Stimulated activated CD8-positive, alpha-beta memory T cell treated with anti-CD3 and anti-CD28 coated beads, Interleukin-2, amount 100 ng/mL, for 1 hour (primary cell): ENCODE data around the gene CDCP1.
A peak's percentile ranks its signal among the peaks of the same experiment; 100 is the strongest.
"Not testable (repeated sequence)": the region's sequence is repeated elsewhere in the genome, so short reads cannot be mapped to it uniquely, and the experiment has no call there.

Experiments
- DNase-seq, 2 donors: peaks; one replicate each; pipeline ENCODE4 v3.0.0-alpha.2; 2020; ENCODE audit warnings: low read depth in 2 of 2

Gene CDCP1

DNA sequence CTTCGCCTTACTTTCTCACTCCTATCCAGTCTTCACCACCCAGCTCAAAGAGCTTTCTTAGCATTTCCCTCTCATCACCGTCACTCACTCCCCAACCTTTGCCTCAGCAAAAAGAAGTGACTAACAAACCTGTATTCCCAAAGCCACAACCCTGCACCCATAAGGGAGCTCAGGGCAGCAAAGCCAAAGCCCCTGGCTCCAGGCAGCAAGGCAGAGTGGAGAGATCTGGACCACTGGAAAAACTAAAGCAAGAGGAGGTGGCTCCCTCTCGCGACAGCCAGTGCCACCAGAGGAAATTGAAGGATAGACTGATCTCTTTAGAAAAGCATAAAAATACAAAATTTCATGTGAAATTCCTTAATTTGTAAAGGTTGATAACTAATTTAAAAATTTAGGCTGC is 25.1 kb upstream of the CDCP1 start:
- DNase-seq = no peak

DNA sequence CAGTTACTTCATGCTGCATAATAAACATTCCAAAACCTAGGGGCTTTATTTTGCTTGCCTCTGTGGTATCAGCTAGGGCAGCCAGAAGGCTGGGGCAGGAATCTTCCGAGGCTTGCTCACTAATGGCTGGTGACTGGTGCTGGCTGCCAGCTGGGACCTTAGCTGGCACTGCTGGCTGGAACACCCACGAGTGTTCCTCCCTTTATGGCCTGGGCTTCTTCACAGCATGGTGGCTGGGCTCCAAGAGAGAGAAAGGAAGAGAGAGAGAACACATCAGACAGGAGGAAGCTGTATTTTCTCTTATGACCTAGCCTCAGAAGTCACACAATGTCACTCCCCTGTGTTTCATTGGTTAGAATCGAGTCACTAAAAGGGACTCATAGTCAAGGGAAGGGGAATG is 23.9 kb upstream of the CDCP1 start:
- no peak for DNase-seq

DNA sequence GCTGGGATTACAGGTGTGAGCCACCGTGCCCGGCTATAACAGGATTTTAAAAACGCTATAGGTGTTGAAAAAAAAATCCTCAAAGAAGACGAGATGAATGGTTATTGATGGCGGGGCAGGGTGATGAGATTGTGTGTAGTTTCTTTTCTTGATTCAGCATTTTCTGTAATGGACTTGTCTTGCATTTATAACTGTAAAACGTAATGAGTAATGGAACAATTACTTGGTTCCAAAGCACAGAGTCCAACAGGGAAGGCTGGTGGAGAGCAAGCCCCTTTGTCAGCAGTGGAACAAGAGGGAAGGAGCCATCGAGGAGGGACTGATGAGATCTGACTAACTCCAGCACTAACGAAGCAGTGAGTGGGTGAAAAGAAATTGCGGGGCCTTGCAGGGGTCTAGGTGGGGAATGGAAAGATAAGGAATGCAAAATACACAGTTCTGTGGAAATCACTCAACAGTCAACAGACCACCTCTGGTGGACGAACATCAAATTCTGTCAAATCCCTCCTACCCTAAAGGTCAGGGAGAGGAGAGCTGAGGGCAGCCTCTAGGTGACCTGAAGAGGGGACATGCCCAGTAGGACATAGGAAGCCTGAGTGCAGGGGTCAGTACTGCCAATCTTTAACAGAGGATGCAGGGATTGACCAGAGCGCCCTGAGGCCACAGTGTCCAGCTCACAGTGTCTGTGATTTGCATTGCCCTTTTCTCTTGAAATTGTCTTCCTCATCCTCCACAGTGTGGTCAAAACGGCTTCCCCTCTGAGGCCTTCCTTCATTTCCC is 23.1 kb upstream of the CDCP1 start:
- no peak for DNase-seq

DNA sequence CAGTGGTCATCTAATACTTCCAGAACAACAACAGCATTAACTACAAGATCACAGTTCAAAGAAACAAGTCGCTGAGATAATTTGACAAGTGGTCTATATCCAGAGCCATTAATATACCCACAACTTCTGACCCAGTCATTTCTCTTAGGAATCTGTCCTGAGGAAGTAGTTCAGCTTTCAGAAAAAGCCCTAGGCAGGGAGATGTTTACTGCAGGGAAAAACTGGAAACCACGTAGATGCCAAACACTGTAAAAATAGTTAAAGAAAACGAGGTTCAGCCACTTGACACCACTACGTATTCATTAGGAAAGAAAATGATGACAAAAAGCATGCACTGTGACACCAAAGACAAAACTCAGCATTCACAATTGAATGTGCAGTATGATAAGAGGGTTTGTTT is 22.3 kb upstream of the CDCP1 start:
- no peak for DNase-seq

DNA sequence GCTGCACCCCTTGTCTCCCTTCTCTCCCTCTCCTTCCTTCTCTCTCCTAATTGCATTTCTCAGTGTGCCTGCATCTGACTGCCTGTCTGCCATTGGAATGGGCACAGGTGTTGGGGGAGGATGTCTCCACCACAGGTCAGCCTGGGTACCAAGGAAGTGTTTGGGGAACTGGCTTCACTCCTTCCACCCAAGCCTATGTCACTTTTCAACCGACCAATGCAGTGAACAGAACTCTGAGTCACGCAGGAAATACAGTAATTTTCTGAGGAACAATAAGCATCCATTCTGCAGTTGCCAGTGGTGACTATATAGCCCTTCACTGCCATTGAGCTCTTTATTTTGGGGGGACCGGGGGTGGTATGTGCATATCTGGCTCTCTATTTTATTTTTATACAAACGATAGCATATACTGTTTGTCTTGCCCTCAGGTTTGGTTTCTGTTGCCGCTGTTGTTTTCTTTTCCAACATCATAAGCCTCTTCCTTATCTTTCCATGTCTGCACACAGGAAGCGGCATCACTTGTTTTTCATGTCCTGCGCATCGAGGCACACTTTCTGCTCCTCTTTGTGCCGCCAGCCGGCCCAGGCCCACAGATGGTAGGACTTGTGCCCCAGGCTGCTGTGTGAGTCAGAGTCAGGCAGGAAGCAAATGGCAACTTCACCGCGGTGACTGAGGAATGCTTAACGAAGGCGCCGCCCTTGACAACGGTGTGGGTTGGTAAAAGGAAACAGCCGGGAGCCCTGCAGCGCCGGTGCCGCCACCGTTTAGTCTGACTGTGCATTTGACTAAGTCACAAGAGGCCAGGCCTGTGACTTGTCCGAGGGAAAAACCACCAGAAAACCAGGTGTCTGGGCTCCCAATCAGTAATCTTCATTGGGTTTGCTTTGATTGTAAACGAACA is 21.1 kb upstream of the CDCP1 start:
- peak; percentile 51 to 69 for DNase-seq

DNA sequence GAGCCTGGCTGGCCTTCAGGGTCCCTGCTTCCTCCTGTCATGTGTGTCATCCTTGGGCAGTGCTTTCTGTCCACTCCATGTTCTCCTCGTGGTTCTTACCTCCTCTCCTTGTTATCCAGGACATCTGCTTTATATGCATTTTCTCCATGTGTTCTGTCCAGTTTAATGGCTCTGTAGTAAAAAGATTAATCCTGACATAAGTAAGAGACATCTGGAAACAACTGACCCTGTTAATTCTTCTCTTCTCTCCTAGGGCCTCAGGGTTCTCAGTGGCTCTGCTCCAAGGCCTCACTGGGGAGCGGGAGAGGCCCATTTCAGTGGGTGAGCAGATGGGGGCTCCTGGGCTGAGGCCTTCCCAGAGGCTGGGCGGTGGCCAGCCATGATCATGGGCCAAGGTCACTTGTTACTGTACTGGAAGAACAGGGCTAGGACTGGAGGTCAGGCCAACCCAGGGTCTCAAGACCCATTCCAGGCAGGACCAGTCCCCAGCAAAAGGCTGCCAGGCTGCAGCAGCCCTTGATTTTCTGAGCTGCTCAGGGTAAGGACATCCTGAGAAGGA is 20.2 kb upstream of the CDCP1 start:
- no peak for DNase-seq

DNA sequence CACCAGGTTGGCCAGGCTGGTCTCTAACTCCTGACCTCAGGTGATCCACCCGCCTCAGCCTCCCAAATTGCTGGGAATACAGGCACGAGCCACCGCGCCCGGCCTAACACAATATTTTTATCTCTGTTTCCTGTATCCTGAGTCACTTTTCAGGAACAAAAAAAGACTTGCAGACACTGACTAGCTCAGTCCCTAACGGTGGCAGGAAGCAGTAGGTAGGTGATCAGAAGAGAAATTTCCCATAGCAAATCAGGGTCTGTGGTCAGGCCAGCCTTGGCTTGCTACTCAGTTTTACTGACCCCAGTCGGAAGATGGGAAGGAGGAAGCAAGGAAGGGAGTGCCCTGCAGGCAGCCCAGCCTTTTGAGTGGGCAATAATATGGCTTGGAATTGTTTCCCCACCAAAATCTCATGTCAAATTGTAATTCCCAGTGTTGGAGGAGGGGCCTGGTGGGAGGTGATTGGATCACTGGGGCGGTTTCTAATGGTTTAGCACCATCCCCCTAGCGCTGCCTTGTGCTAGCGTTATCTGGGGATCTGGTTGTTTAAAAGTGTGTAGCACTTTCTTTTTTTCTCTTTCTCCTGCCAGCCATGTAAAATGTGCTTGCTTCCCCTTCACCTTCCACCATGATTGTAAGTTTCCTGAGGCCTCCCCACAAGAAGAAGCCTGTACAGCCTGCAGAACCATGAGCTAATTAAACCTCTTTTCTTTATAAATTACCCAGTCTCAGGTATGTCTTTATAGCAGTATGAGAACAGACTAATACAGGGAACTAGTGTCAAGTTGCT is 19.5 kb upstream of the CDCP1 start:
- no peak for DNase-seq

DNA sequence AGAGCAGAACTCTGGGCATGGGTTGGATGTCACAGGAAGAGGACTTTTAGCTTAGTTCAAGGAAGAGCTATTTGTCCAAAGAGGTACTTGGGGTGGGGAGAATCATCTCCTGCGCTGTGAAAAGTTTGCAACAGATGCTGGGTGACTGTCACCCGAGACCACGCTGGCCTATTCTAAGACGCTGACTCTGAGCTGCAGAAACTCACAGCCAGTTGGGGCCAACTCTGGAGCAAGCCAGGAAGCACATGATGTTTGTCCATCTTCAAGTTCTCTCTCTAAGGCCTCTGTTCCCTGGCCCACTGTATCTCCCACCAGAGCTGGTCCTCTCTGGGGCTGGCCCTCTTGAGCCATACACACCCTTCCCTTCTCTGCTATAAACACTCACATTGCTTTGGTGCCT is 17.9 kb upstream of the CDCP1 start:
- DNase-seq = no peak

DNA sequence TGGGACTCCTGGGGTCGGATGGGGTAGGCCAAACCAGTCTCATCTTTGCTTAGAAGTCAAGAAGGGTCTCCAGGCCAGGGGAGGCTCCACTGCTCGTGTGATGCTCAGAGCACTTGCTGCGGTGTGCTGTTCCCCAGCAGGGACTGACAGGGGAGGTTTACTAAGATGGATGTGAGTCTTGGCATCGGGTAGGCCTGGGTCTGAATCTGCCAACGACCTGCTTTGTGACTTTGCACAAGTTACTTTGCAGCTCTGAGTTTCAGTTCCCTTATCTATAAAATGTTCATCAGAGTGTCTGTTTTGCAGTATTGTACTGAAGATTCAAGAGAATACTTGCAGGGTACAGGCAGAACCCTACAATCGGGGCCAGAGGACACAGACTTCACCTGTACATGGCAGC is 17.3 kb upstream of the CDCP1 start:
- DNase-seq = no peak

DNA sequence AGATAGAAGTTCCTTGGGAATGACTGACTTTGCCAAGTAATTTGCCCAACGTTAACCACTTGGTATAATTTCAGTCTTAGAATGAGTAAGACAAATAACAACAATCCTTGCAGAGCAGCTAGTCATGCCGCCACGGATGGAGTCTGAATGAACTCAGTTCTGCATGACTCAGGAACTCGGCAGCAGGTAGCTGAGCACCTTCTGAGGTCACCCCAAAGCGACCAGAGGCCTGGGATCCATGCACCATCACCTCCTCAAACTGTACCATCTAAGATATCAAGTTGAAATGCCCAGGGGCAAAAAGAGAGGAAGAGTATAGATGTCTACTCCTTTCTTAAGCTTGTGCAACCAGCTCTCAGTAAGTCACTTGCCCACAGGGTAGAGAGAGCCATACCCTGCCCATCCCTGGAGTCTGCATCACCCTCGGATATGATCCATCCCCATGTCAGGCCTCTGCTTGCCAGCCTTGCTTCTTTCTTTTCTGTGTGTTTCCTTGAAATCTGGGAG is 8.5 kb upstream of the CDCP1 start:
- DNase-seq = no peak

DNA sequence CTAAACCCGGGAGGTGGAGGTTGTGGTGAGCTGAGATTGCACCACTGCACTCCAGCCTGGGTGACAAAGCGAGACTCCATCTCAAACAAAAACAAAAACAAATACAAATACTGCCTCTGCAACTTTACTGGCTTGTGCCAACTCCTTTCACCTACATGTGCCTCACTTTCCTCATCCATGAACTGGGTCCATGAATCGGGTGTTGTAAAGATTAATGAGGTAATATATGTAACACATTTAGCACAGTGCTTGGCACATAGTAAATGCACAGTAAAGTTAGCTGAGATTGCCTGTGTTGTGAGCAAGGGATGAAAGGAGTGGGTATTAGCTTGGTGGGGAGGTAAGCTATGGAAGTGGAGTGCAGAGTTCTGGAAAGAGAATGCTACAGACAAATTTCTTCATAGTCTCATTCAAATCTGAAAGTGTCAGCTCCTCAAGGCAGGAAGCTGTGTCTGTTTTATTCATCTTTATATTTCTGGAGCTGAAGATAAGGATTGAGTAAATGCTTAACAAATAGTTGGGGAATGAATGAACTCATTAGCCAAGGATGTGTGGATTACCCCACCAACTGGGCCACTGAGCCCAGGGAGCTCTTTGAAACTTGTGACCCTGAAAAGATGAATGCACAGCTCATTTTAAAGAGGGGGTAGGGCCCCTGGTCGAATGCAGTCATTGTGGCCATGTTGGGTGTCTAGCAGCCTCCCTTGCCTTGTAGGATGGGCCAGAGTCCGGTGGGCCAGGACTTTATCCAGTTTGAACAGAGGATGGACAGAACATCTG is 7.7 kb upstream of the CDCP1 start:
- DNase-seq = no peak

DNA sequence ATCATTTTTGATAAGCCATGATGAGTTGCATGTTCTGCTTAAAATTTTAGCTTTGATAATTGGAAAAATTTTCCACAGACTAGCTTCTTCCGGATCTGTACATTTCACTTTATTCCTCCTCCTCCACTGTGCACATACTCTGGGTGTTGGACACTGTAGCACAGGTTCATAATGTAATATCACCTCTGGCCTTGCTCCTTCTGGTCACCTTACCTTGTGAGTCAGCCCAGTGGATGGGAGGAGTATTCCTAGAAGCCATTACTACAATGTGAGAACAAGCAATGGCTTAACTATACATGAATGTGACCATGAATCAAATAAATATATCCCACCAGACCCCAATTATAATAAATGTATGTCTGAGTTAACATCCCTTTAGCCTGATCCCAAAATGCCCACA is 6.1 kb upstream of the CDCP1 start:
- no peak for DNase-seq

DNA sequence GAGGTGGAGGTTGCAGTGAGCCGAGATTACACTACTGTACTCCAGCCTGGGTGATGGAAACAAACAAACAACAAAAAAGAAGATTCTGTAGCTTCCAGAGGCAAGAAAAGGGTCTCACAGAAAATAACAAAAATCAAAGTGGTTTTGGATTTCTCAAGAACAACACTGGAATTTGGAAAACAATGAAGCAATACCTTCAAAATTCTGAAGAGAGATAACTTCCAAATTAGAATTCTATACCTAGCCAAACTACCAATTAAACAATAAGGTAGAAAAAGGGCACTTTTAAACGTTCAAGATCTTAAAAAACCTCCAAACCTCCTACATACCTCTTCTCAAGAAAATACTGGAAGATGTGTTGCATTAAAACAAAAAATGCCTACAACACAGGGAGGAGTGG is 4.9 kb upstream of the CDCP1 start:
- no peak for DNase-seq

DNA sequence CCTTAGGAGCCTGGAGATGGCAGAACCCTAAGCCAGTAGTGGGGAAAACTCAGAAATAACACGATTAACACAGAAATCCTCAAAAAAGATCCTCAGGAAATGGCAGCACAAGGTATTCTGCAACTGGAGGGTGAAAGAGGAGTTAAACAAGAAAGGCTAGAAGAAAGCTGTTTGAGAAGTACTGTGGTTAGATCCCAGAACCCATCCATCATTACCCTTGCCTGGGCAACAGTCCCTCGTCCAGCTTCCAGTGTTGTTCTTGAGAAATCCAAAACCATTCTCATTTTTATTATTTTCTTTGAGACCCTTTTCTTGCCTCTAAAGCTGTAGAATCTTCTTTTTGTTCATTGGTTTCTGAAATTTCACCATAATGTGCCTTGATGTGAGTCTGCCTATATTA is 2.7 kb upstream of the CDCP1 start:
- DNase-seq = no peak

DNA sequence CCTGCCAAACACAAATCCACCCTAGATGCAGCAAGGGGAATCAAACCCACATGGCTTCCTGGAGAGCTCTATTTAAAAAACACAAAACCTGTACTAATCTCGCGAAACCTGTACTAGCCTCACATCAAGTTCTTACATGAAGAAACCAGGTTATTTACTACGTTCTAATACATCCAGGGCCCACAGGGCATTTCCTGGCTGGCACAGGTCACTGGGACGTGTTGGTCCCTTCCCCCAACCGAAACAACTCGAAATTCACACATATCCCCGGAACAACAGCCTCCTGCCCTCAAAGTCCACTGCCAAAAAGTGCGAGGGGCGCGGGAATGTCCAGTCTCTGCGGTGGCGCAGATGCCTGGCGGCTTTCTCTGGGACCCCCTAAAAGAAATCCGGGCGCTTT is 955 bp downstream of the CDCP1 start:
- no peak for DNase-seq

DNA sequence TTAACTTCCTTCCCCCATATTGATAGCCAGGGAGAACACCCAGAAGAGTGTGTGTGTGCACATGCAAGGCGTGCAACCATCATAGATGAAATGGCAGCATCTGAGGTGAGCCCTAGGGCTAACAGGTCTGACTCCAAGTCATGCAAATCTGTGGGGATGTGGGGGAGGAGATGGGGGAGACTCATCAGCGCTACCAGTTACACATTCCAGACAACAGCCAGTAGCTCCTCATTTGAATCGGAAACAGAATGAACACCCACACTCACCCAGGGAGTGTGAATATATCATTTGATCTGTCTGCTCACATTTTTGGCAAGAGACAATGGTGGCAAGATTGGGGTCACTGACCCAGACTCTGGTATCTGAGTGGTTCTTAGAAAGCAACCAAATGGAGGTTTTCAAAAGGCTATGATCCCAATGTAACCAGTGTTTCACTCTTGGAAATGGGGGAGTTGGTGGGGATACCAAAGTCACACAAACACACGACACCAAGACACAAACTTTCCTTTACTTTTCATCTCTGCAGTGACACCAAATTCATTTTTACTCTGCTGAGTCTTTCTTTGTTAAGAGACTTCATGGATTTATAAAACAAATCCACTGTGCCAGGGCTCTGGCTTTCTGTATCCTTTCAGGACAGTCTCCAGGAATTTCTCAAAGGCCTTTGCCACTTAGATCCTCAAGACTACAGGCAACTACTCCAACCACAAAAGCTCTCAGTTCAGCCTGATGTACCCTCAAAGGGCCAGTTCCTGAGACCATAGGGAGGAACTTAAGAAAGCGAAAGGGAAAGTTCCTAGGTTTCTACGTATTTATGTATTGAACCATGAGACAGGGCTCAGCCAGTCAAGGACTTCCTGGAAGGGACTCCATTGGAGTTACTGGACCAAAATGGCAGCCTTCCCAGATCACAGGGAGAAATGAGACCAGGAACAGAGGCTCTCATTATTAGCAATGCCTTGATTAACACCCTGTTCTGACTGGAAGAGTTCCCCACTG is 2.2 kb downstream of the CDCP1 start:
- no peak for DNase-seq

DNA sequence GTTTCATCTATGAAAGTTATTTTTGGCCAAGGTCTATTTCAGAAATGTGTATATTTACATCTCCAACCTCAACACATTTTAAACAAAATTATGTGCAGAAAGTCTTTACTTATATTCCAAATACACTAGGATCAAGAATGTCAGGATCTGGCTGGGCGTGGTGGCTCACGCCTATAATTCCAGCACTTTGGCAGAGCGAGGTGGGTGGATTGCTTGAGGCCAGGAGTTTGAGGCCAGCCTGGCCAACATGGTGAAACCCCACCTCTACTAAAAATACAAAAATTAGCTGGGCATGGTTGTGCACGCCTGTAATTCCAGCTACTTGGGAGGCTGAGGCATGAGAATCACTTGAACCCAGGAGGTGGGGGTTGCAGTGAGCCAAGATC is 5.4 kb downstream of the CDCP1 start:
- DNase-seq = not testable (repeated sequence)

DNA sequence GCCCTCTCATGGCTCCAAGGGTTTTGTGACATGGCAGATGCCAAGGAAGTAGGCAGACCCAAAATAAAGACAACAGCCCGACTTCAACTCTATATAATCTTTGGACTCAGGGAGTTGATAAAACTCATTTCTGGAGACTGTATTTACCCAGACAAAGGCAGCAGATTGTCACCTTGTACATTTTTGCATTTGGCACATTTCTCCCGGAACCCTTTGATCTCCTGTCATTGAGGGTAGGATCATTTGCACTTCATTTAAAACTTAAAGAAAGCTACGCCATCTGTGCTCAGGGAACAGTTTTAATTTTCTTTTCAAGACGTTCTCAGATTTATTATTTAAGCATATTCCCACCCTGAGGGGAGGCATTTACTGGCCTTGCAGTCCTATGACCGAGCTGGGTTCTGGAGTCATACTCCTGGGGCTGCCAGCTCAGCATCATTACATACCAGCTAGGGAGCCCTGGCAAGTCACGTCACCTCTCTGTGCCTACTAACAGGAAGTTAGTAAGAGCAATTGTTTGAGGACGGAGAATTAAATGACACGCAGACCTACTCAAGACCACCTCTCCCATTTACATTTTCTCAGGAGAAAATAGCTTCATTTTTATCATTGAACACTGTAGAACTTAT is 5.9 kb downstream of the CDCP1 start:
- no peak for DNase-seq

DNA sequence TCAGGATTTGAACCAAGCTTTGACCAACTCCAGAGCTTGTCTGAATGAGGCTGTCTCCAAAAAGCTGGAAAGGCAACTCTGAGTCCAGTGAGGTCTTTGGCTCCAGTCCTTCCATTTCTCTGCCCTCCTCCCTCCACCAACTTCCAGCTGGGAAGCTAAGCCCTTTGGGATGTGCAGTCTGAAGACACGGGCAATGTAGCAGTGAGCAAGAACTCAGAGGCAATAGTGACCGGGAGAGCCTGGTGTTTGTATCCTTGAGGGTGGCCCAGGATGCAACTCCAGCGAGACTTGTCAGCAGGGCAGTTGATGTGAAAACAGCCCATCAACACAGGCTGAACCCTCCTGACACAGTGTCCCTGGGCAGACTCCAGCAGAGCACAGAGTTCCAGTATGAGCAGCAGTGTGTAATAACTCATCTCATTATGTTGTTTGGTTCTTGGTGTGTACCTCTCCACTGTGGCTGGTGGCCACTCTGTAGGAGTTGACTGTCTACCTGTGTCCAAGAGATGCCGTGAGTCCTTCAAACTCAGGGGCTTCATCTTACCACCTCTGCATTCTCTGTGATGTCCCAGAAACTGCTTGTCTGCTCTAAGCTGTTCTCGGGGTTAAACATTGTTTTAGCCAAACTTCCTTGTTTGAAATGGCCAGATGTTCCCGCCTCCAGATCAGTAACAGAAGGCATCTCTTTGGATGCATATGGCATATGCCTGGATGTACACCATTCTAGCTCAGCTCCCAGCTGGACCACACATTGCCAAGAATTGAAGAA is 6.6 kb downstream of the CDCP1 start:
- no peak for DNase-seq
